Body of pancreas (tissue), 4 donors: ENCODE results near the gene BEST3.
A peak's percentile ranks its signal among the peaks of the same experiment; 100 is the strongest.

Experiments
- CTCF ChIP-seq, 7 experiments: fragments of 450-650 bp in 4 of 7; fragments of 200-600 bp in 3 of 7; sonication (generic) in 3 of 7; IDR thresholded peaks; one replicate each; pipeline ENCODE4 v1.5.1; 2016 to 2019; ENCODE audit warnings: antibody characterized with exemption in 7 of 7
- POLR2A ChIP-seq, 3 donors: fragments of 450-650 bp; IDR thresholded peaks; one replicate each; pipeline ENCODE4 v1.6.1; 2016; ENCODE audit warnings: antibody characterized with exemption in 3 of 3, mild to moderate bottlenecking in 2 of 3

- TF ChIP-seq CTCF (IDR thresholded peaks at IDR 0.05), result peak in 1 of 7 experiments; percentile 2
- peak in 2 of 3 donors; percentile 85 to 86 for TF ChIP-seq POLR2A (IDR thresholded peaks at IDR 0.05)
Measured at GRCh38 chr12:69739287-69740191, 40.4 kb upstream of the BEST3 start.
